Motor neuron (in vitro differentiated cells): ENCODE data around the gene RPS6KC1. TPM values are rescaled to one million over a fixed set of nuclear protein-coding genes. Genes with fewer than 3 reads are reported as not detected.

Experiments used
- ATAC-seq, 8 experiments: fragments of 200-7000 bp; cut with Tn5 transposase; replicated peaks in 6 of 8; 2 replicates each; pipeline ENCODE4 v1.8.0; 2021; ENCODE audit warnings: mild to moderate bottlenecking in 8 of 8, moderate library complexity in 8 of 8
- H3K27ac ChIP-seq, 2 donors: fragments of 250-450 bp; sonication (Bioruptor Pico); 2 replicates each; pipeline ENCODE4 v1.9.0; 2021; ENCODE audit warnings: antibody characterized with exemption in 2 of 2, mild to moderate bottlenecking in 2 of 2, moderate library complexity in 1 of 2
- H3K4me1 ChIP-seq, 2 donors: fragments of 250-450 bp; sonication (Bioruptor Pico); replicated peaks in 1 of 2; 2 replicates each; pipeline ENCODE4 v1.6.1; 2021; ENCODE audit warnings: antibody characterized with exemption in 2 of 2, mild to moderate bottlenecking in 2 of 2, moderate library complexity in 1 of 2
- H3K4me3 ChIP-seq, 5 donors: fragments of 250-450 bp; sonication (Bioruptor Pico); 2 replicates each; pipeline ENCODE4 v1.9.0; 2021; ENCODE audit warnings: antibody characterized with exemption in 5 of 5, mild to moderate bottlenecking in 5 of 5, moderate library complexity in 4 of 5
- WGBS, 10 experiments: fragments of 450-650 bp; shearing (Covaris generic); methylation state at CpG; one replicate each; pipeline ENCODE4 v1.0.0; 2022; 5-methylcytosine and 5-hydroxymethylcytosine counted together
- in situ Hi-C, 9 experiments: fragments of 400-800 bp; cut with MboI; loops; one replicate each; pipeline ENCODE4 v1.15.0; 2021; ENCODE audit warnings: low sequenced_read_pairs in 9 of 9, low pct_unique_long_range_greater_than_20kb in 2 of 9; ENCODE audit not compliant: unreplicated experiment in 9 of 9
- total RNA-seq, 8 experiments: library from RNA; unstranded; fragments of 300-600 nt; gene quantifications; 2 replicates each; pipeline versions ENCODE4 v1.2.3 to v1.2.4, GENCODE V29; 2022

Gene RPS6KC1
- total RNA-seq, 8 experiments from 2014 or later: 25.1 to 51.1 (median 31.1) TPM

DNA sequence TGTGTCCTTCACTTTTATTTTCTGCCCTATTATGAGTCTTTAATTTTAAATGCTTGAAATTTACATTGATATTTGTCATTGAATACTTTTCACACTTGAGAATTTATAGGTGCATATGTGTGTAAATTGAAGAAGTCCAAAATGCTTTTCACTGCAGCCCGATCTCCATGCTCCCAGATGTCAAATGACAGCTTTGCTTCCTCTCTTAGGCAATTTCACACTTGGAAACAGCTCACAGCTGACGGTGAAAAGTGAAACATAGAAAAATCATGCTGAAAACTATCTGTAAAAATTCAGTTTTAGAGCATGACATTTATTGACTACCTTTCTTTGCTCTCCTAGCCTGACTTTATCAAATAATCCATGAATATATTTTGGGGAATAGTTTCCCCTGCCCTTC is 196.0 kb downstream of the RPS6KC1 start:
- in situ Hi-C loops: loop anchor here in 2 of 9 experiments (10.0 kb wide), 1 partner anchor 878 kb away; no protein-coding TSS in a partner anchor
- Histone ChIP-seq H3K27ac (no peak overlapping the region), H3K4me1 (peaks cover 11 to 13% of the 10 kb centered on the region in 2 donors), H3K4me3 (no peak overlapping the region)
- WGBS, 10 experiments: 88 to 100% (median 99%) methylated on average over 1 to 2 of the region's 2 CpGs
- ATAC-seq: no peak

DNA sequence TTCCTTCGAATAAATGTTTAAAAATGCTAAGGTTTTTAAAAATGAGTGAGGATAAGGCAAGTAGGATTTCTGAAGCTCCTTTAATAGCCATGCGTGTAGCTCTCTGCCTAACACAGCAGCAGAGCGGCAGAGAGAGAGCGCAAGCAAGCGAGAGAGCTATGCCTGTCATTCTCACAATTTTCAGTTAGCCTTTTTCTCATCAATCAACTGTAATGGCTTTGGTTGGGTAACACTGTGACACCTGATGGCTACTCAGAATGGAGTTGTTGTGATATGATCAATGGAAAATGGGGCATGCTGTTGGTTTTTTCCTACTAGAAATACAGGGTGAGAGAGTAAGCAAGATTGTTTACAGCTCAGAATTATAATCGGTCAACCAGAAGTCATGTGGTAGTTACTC is 198.4 kb downstream of the RPS6KC1 start:
- peaks cover 13 to 17% of the 10 kb centered on the region in 2 donors for H3K4me1 ChIP-seq
- H3K27ac ChIP-seq: no peak overlapping the region
- in situ Hi-C loops: loop anchor here in 2 of 9 experiments (10.0 kb wide), 1 partner anchor 875 kb away; no protein-coding TSS in a partner anchor
- WGBS, 10 experiments: 87 to 100% (median 96%) methylated on average over 5 to 6 of the region's 6 CpGs; no CpG with 5 or more reads in 1 of the 10 experiments
- no peak for ATAC-seq
- H3K4me3 ChIP-seq: no peak overlapping the region

DNA sequence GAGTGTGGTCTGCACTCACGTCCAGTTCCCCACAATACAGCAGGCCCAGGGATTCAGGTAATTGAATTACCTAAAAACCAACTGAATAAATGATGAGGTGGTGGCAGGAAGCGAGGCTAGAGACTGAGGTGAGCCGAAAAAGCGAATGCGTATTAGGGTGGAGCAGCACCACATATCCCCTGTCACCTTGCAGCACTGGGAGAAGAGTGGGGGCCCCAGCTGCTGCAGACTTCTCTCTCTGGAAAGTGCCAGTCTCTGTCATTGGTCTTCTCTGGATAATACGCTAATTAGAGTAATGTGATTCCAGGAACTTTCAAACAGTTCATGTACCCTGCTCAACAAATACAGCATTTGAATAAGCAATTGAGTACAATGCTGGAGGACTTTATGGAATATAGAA is 199.0 kb downstream of the RPS6KC1 start:
- H3K27ac ChIP-seq: no peak overlapping the region
- WGBS, 10 experiments: 90 to 100% (median 95%) methylated on average over 1 to 6 of the region's 6 CpGs; no CpG with 5 or more reads in 2 of the 10 experiments
- no peak overlapping the region for H3K4me3 ChIP-seq
- ATAC-seq: no peak
- in situ Hi-C loops: no loop called here
- H3K4me1 ChIP-seq: peaks cover 10 to 21% of the 10 kb centered on the region in 2 donors

DNA sequence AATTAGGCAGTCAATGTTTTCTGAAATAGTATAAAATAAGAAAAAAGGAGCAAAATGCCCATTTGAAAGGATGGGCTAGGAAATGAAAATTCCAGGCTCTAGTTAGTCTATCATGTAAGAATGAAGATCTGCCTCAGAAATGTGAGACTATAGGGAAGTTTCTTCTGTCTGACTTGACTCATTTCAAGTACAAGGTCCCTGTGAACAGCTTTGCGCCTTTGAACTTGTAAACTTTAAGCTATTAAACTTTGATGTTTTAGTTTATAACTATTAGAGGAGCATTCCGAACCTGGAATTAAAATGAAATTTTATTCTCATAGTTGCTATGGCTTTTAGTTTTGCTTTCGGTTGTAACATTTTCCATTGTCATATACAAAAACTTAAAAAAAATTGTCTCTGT is 199.4 kb downstream of the RPS6KC1 start:
- in situ Hi-C loops: no loop called here

DNA sequence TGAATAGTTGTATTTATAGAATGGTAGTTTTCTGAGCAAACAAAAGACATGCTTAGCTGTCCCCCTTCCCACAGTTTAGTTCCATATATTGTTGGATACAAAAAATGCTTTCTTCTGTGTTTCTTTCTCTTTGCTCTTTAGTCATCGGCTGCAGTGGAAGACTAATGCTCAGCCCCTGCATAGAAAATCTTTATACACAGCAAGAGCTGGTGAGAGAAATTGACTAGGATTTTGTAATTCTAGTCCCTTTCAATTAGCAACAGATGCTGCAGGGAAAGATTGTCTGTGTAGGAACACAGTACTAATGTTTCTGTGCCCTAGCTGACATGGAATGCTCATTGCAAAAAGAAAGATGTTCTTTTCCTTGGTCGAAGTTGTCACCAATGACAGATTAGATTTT is 200.9 kb downstream of the RPS6KC1 start:
- Histone ChIP-seq H3K27ac (no peak overlapping the region), H3K4me1 (peaks cover 7 to 21% of the 10 kb centered on the region in 2 donors), H3K4me3 (no peak overlapping the region)
- WGBS, 10 experiments: 0 to 70% (median 17%) methylated on average over 1 to 2 of the region's 2 CpGs; no CpG with 5 or more reads in 1 of the 10 experiments
- peak in 5 of 8 experiments; percentile 17 to 70 (median 30) for ATAC-seq
- in situ Hi-C loops: no loop called here

More for the DNA sequence above, 199.4 kb downstream of the RPS6KC1 start:
- H3K4me3 ChIP-seq: no peak overlapping the region
- H3K4me1 ChIP-seq: peaks cover 8 to 21% of the 10 kb centered on the region in 2 donors
- WGBS, 10 experiments: 80 to 100% (median 95%) methylated on average over 1 to 3 of the region's 3 CpGs
- ATAC-seq: no peak
- no peak overlapping the region for H3K27ac ChIP-seq

DNA sequence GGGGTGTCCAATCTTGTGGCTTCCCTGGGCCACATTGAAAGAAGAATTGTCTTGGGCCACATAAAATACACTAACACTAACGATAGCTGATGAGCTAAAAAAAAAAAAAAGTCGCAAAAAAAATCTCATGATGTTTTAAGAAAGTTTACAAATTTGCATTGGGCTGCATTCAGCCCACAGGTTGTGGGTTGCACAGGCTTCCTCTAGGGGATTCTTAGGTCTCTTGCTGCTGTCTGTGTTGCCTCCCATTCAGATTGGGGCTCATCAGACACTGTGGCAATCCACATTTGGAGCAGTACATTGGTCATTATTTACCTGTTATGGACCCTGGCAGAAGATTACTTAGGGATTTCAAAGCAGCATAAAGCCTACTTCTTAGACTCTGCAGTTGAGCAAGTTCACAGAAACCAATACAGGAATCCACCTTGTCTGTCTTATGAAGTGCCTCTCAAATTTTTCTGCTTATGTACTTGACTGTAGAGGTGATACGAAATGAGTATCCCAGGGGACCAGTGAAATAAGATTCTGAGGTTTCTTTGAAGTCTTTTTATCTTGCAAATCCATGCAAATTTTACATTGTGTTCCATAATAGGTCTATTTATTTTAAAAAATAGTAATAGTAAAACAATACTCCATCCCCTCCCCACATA is 205.5 kb downstream of the RPS6KC1 start:
- no peak overlapping the region for H3K27ac ChIP-seq
- 85 to 100% (median 93%) methylated on average over 2 to 3 of the region's 3 CpGs; no CpG with 5 or more reads in 2 of the 10 experiments for WGBS, 10 experiments
- H3K4me1 ChIP-seq: peaks cover 1 to 15% of the 10 kb centered on the region in 2 donors
- no peak overlapping the region for H3K4me3 ChIP-seq
- no peak for ATAC-seq
- in situ Hi-C loops: no loop called here

DNA sequence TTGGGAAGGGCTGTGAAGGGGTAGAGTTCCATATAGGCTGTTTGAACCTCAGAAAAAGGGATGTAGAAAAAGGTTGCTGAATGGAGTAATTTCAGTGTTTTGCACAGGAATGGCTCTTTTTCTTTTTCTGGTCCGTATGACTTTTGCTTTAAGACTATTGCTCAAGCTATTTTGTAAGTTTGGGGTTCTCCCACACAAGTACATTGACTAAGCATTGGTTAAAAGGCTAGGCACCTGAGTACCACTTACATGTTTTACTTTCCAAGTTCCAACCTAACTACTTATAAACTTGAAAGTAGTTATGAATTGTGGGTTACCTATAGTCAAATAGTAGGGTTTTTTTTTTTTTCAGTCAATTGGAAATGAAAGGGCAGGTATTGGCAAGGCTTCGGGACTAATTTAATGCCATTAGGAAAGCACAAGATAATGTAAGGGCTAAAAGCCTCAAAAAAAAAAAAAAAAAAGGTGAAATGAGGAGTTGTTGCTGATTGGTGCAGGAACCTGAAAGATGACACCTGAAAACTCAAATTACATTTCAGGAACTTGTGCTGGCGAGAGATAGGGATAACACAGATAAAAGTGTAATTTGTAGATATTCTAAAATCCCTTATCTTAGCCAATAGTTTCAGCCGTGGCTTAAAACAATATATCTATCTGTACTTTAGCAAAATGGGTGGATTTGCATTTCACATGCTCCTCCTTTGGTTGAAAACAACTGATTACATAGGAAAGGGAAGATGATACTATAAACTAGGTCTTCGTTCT is 209.5 kb downstream of the RPS6KC1 start:
- no peak for ATAC-seq
- 69 to 98% (median 84%) methylated on average over 1 to 5 of the region's 5 CpGs for WGBS, 10 experiments
- Histone ChIP-seq H3K27ac (no peak overlapping the region), H3K4me1 (no peaks in the 10 kb centered on the region), H3K4me3 (no peak overlapping the region)
- in situ Hi-C loops: no loop called here

DNA sequence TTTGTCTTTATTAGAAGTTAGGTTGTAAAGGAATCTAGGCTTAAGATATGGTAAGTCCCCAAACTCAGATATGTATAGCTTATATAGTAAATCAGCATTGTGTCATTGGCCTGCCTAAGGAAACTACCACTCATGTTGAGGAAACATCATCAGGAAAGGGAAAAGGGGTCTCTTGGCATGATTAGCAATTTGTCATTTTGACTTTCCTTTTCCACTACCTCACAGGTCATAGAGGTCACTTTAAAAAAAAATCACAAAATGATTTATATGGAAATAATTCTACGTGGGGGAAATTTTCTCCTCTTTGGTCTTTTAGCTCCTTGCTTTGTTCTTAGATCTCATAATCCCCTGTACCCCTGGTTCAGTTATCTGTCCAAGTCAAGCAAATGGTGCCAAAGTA is 213.5 kb downstream of the RPS6KC1 start:
- no peak overlapping the region for H3K4me3 ChIP-seq
- in situ Hi-C loops: no loop called here
- H3K27ac ChIP-seq: no peak overlapping the region
- H3K4me1 ChIP-seq: no peaks in the 10 kb centered on the region
- ATAC-seq: no peak
- 50 to 100% (median 78%) methylated on average over 1 of the region's 1 CpG; no CpG with 5 or more reads in 2 of the 10 experiments for WGBS, 10 experiments

DNA sequence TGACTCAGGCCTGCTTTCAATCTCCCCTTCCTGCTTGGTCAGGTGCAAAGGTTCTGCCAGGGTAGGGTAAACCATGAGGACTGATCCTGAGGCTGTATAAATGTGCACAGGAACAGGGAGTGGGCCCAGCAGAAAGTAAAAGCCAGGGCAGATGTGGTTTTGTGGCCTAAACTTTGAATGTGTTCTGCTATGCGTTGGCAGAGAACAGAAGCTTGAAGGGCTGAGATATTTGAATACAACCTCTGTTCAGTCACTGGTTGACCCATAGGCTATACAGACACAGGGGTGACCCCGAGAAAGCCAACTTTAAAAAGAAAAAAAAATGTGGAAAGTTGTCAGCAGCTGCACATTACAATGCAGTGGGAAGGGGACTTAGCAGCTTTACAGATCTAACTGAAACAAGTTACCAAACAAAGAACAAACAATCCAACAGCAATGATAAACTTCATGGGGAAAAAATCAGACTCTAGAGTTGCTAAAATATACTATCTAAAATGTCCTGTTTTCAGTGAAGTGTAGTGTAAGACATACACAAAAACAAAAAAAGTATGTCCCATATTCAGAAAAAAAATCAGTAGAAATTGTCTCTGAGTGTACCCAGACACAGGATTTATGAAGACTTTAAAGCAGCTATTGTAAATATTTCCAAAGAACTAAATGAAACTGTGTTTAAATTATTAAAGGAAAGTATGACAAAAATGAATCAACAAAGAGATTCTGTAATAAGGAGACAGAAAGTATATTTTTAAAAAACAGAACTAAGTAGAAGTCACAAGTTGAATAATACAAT is 216.1 kb downstream of the RPS6KC1 start:
- H3K4me1 ChIP-seq: no peaks in the 10 kb centered on the region
- in situ Hi-C loops: no loop called here
- 83 to 100% (median 95%) methylated on average over 1 to 2 of the region's 2 CpGs for WGBS, 10 experiments
- peak in 1 of 8 experiments; percentile 31 for ATAC-seq
- H3K4me3 ChIP-seq: no peak overlapping the region
- H3K27ac ChIP-seq: no peak overlapping the region

DNA sequence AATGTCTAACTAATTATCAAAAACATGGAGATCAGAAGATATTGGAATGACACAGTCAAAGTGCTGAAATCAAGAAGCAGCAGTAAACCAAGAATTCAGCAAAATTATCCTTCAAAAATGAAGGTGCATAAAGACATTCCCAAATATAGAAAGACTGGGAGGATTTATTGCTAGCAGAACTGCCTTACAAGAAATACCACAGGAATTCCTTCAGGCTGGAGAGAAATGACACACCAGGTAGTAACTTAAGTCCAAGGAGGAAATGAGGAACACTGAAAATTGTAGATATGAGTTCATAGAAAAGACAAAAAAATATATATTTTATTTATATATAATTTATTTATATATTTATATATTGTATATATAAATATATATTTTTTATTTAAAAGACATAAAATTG is 217.2 kb downstream of the RPS6KC1 start:
- Histone ChIP-seq H3K27ac (no peak overlapping the region), H3K4me1 (no peaks in the 10 kb centered on the region), H3K4me3 (no peak overlapping the region)
- ATAC-seq: no peak
- in situ Hi-C loops: no loop called here

DNA sequence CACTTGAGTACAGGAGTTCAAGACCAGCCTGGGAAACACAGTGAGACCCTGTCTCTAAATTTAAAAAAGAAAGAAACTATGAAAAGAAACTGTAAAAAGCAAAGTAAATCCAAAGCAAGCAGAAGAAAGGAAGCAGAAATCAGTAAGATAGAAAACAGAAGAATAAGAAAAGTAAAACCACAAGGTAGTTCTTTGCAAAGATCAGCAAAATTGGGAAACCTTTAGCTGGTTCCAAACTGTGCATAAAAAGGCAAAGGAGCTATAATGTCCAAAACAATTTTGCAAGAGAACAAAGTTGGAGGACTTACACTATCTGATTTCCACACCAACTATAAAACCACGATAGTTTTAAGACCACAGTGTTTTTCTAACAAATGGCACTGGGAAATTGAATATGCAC is 218.8 kb downstream of the RPS6KC1 start:
- 29 to 100% (median 86%) methylated on average over 1 of the region's 1 CpG; no CpG with 5 or more reads in 1 of the 10 experiments for WGBS, 10 experiments
- H3K27ac ChIP-seq: no peak overlapping the region
- in situ Hi-C loops: no loop called here
- ATAC-seq: no peak
- no peaks in the 10 kb centered on the region for H3K4me1 ChIP-seq
- H3K4me3 ChIP-seq: no peak overlapping the region

DNA sequence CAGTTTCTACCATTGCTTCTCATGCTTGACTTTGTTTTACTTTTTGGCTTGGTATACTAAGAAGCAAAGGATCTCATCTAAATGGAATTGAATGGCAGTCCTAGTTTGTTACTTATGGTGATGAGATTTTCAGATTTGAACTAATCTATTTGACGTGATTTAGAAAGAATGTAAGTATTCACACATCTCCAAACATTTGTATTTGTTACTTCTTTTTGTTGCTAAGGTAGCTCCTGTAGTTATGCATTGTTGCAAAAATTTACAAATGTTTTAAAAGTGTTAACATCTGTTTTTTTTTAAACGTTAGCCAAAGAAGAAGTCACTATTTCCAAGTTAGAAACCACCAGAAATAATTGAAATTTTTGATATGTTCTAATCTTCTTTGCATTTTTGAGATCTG is 222.5 kb downstream of the RPS6KC1 start:
- in situ Hi-C loops: no loop called here
- Histone ChIP-seq H3K27ac (no peak overlapping the region), H3K4me1 (no peaks in the 10 kb centered on the region), H3K4me3 (no peak overlapping the region)
- WGBS, 10 experiments: 7 to 90% (median 70%) methylated on average over 1 to 2 of the region's 2 CpGs; no CpG with 5 or more reads in 1 of the 10 experiments
- peak in 1 of 8 experiments; percentile 39 for ATAC-seq

DNA sequence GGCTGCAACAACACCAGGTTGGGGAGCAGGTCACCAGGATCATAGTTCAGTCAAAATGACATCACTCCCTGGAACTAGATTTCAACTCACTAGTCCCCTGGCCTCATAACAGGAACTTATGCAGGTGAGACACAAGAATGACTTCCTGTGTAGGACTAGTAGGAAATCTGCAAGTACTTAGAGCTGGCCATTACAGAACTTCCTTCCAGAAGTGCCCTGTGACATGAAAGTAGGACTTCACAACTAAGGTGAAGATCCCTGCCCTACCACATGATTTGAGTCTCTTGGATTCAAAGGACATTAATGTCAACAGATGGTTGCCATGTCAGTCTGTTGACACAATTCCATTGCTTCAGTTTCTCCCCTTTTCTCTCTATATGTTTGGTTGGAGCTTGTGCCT is 223.1 kb downstream of the RPS6KC1 start:
- Histone ChIP-seq H3K4me3 (no peak overlapping the region), H3K4me1 (no peaks in the 10 kb centered on the region), H3K27ac (no peak overlapping the region)
- ATAC-seq: no peak
- in situ Hi-C loops: no loop called here
